EH (cell line): ENCODE results near the gene GRIN3A.
A peak's percentile ranks its signal among the peaks of the same experiment; 100 is the strongest.
"Not testable (repeated sequence)": the region's sequence is repeated elsewhere in the genome, so short reads cannot be mapped to it uniquely, and the experiment has no call there.

ENCODE experiments used
- DNase-seq: peaks from one replicate; pipeline ENCODE4 v3.0.0-alpha.2; 2015; ENCODE audit warnings: low read depth

The GRIN3A gene

GRCh38 chr9:101738566-101739183 lies at the start of gene GRIN3A:
Gene GRIN3A (minus strand): TSS chr9:101738647. CDS start chr9:101737979, 668 bp downstream.
- DNase-seq, result no peak

- DNase-seq, result no peak
These were observed 49.4 kb upstream of the GRIN3A start for GRCh38 chr9:101787891-101788290.

GRCh38 chr9:101778332-101778731 lies 39.9 kb upstream of the GRIN3A start:
- DNase-seq, result no peak

DNA sequence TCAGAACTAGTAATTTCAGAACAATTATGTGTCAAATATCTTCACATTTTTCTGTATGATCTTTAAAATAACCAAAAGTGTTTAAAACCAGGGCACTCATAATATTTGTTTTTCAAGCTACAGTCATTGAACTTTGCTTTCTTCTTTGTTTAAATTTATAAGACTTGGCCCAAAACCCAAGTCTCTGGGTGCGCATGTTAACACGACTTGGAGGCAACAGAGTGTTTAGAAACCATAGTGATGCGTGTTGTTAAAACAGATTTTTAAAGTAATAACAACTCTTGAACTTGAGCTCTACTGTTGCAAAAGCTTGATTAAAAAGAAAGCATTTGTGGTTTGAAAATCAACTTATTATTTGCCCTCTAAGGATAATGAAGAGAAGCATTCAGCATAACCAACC lies 26.0 kb upstream of the GRIN3A start:
- DNase-seq, result no peak

DNA sequence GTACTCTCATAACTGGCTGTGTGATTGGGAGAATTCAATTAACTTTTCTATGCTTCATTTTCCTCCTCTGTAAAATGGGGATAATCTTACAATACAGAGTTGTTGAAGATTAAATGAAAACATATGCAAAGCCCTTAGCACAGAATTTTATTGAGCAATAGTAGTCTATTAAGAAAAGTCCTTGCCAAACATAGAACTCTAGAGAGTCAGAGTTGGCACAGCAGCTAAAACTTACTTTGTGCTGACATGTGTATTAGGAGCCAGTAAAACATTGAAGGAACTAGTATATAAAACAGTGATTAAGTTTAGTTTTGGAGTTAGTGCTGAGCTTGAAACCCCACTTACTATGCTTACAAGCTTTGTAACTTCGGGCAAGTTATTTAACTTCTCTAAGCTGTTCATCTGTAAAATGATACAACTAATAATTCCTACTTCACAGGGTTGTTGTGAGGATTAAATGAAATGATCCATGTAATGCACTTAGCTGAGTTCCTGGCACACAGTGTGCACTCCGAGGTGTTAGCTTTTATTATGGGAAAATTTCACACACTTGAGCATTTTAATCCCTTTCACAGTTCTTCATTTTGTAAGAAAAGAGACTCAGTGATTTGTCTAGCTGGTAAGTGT lies 20.0 kb upstream of the GRIN3A start:
- no peak for DNase-seq

- DNase-seq, result no peak
These were observed 15.3 kb upstream of the GRIN3A start for GRCh38 chr9:101753716-101754115.

DNA sequence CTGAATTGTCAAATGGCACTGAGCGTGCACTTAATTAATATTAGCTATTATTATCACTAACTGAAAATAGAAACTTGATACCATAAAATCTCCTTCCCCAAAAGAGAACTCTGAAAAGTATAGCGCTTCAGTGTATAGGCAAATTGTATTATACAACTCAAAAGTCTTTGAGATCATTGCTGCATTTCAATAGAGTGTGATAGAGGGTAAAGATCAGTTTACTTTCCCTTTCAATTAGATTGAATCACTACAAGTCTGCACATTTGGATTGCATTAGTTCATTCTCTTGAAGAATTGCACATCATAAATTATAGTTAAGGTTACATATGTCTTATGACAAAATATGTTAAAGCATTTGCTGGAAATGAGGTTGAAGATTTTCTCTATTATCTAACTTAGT lies 13.4 kb upstream of the GRIN3A start:
- DNase-seq, result no peak

DNA sequence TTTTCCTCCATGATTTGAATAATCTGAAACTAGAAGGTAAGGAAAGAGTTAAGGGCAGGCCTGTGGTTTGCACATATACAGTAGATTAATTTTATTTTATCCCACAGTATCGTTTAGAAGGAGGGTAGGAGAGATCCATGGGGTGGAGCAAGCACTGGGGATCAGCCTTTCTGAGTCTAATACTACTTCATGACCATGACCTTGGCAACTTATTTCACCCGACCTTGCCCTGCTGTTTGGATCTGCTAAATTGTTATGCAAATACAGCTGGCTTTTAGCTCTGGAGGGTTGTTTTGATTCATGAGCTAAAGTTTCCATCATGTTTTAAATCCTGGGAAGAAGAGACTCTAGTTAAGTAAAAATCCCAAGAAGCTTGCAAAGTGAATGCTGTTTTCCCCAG lies 864 bp upstream of the GRIN3A start:
- no peak for DNase-seq

DNA sequence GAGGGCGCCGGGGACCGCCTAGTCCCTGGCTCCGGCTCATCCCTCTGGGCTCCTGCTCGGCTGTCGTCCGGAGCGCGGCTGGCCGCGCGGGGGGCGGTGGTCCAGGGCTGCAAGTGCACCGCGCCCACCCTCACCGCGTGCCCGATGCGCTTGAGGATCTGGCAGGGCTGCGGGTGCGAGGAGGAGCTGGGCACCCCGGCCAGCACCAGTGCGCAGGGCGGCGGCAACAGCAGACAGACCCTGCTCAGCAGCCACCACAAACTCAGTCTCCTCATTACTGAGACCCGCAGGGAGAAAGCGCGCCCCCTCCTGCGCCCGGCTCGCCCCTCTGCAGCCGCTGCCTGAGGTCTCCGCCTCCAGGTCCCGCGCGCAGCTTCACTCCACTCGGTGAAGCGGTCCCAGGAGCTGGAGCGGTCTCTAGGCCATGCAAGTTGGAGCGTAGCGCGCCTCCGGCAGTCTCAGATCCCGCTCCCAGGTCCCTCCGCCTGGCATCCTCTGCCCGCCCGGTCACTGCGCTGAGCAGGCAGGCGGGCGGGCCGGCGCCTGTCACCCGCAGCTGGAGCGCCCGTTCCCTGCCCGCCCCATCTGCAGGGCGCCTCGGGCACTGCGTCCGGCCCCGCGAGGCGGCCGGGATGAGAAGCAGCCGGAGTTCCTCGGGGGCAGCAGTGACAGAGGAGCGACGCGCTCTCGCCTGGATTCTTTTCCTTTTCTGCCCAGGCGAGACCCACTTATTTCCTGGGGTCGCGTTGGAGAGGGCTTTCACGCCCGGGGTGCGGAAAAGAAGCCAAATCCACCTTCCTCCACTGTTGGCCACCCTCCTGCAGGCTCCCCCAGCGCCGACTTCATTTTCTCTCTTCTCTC lies 512 bp downstream of the GRIN3A start:
- no peak for DNase-seq

DNA sequence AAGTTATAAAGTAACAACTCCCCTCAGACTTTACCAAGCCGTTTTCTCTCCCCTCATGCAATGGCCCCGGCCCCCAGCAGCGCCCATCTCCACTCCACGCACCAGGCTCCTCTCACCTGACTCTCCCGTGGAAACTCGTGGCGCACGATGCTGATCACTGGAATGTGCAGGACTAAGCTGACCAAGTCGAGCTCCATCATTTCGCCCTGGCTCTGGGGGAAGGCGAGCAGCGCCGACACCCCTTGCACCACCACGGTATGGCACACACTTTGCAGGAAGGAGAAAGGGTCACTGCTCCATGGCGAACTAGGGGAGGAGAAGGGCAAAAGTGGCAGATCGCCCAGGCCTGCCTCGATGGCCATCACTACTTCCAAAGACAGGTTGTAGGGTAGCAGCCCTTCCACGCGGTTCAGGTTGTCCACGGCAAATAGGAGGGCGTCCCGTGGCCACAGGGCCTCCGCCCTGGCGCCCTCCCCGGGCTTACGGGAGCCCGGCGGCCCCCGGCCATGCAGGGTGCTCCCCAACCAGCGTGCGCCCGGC lies 1.2 kb downstream of the GRIN3A start:
- DNase-seq, result no peak

- peak; percentile 11 for DNase-seq
These were observed 1.7 kb downstream of the GRIN3A start for GRCh38 chr9:101736717-101737116.

DNA sequence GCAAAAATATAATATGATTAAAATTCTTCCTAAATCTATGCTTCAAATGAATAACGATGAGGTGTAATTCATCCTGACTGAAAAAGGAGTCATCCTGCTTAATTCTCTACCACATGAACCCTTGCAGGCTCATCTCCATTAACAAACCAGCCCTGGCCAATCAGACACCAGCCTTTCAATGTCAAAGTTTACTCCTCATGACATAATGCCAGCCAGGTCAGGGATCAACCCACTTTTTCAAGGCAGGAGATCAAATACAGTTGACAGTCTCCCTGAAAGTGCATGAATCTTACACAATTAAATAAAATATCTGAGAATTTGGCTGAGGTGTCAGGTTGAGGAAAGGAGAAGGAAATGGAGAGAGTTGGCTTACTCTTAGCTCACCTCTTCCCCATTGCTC lies 7.0 kb downstream of the GRIN3A start:
- no peak for DNase-seq

- peak; percentile 22 for DNase-seq
These were observed 10.6 kb downstream of the GRIN3A start for GRCh38 chr9:101727612-101728524.

- DNase-seq, result not testable (repeated sequence)
These were observed 14.2 kb downstream of the GRIN3A start for GRCh38 chr9:101724271-101724670.

DNA sequence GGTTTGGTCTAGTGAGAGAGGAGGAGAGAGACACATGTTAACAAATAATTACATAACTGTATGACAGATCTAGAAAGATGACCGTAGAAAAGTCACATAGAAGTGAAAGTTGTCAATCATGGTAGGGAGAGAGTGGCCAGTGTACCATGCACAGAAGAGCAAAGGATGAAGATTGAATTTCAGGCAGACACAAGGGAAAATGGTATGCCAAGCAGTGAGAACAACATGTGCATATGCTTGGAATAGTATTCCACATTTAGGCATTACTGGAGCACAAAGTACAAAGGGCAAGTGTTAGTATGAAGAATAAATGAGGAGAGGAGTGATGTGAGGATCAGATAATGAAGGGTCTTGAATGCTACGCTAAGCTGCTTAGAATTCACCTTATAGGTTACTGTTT lies 20.3 kb downstream of the GRIN3A start:
- DNase-seq, result no peak

GRCh38 chr9:101716629-101717028 lies 21.8 kb downstream of the GRIN3A start:
- no peak for DNase-seq

- DNase-seq, result peak; percentile 17
These were observed 27.0 kb downstream of the GRIN3A start for GRCh38 chr9:101711330-101711941.

- DNase-seq, result no peak
These were observed 29.6 kb downstream of the GRIN3A start for GRCh38 chr9:101708855-101709254.

DNA sequence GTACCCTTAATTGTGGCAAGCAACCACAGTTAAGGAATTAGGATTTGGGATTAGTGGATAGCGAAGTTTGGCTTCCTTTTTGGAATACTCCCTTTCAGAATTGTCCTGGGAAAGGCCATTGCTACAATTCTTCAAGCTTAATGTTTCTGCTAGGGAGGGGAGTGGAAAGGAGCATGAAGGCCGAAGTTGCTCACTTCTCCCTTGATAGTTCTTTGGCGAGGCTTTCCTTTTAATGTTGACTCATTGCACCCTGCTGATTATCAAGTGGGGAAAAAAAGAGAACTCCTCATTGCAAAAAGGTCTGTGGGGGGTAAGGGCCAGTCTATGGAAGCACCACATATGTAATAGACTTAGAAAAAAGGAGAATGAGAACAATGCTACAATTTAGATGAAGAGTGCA lies 30.7 kb downstream of the GRIN3A start:
- DNase-seq, result no peak

- no peak for DNase-seq
These were observed 31.4 kb downstream of the GRIN3A start for GRCh38 chr9:101706997-101707396.

GRCh38 chr9:101706261-101706798 lies 32.1 kb downstream of the GRIN3A start:
- DNase-seq, result no peak
